Transverse colon (tissue), 4 donors: Measurements from ENCODE around the gene CD300H. TPM values are rescaled to one million over a fixed set of nuclear protein-coding genes. Genes with fewer than 3 reads are reported as not detected.

ENCODE experiments used
- DNase-seq: peaks from one replicate; pipeline ENCODE4 v3.0.0-alpha.2; 2019
- H3K27ac ChIP-seq, 4 donors: fragments of 200-600 bp; sonication (generic); 2 replicates each; pipeline ENCODE4 v1.5.1; 2016 to 2018; ENCODE audit warnings: inconsistent platforms in 4 of 4
- H3K27me3 ChIP-seq: fragments of 200-600 bp; sonication (generic); 2 replicates; pipeline ENCODE4 v1.5.1; 2017; ENCODE audit warnings: inconsistent platforms
- H3K36me3 ChIP-seq, 4 donors: fragments of 200-600 bp; sonication (generic); 2 replicates each; pipeline ENCODE4 v1.5.1; 2017 to 2019; ENCODE audit warnings: inconsistent platforms in 4 of 4
- H3K4me1 ChIP-seq, 4 donors: fragments of 200-600 bp; sonication (generic); 2 replicates each; pipeline ENCODE4 v1.5.1; 2017 to 2020; ENCODE audit warnings: inconsistent platforms in 4 of 4
- H3K4me3 ChIP-seq, 4 donors: fragments of 200-600 bp; sonication (generic); 1 replicate in 1 of 4; 2 replicates in 3 of 4; pipeline versions ENCODE4 v1.5.1 to v1.6.1; 2017 to 2019; ENCODE audit warnings: inconsistent platforms in 4 of 4
- H3K9me3 ChIP-seq, 2 donors: fragments of 200-600 bp; sonication (generic); 2 replicates each; pipeline ENCODE4 v1.5.1; 2017 to 2019; ENCODE audit warnings: inconsistent platforms in 2 of 2
- CTCF ChIP-seq, 5 experiments: fragments of 200-600 bp in 3 of 5; fragments of 450-650 bp in 2 of 5; sonication (generic) in 3 of 5; IDR thresholded peaks; 1 replicate in 2 of 5; 2 replicates in 3 of 5; pipeline ENCODE4 v1.5.1; 2016 to 2017; ENCODE audit warnings: antibody characterized with exemption in 5 of 5, inconsistent platforms in 3 of 5, mild to moderate bottlenecking in 2 of 5, moderate library complexity in 1 of 5
- EP300 ChIP-seq: sonication (generic); formaldehyde crosslinking; IDR thresholded peaks from one replicate; pipeline ENCODE4 v1.6.1; 2017; ENCODE audit warnings: antibody characterized with exemption, low read depth
- POLR2A ChIP-seq: fragments of 450-650 bp; IDR thresholded peaks from one replicate; pipeline ENCODE4 v1.6.1; 2016; ENCODE audit warnings: antibody characterized with exemption, mild to moderate bottlenecking, moderate library complexity
- POLR2AphosphoS5 ChIP-seq, 3 donors: sonication (generic); formaldehyde crosslinking; IDR thresholded peaks; one replicate each; pipeline ENCODE4 v1.6.1; 2016; ENCODE audit warnings: antibody characterized with exemption in 3 of 3
- WGBS, 2 donors: methylation state at CpG; one replicate each; pipeline ENCODE4 v1.1.5; 2018; ENCODE audit warnings: low coverage in 1 of 2; 5-methylcytosine and 5-hydroxymethylcytosine counted together
- in situ Hi-C, 4 donors: fragments of 200-750 bp; cut with MboI; loops; one replicate each; pipeline versions ENCODE4 v1.15.0 to v1.15.1; 2017; ENCODE audit warnings: low sequenced_read_pairs in 3 of 4, low pct_ligation_motif_present in 1 of 4, low pct_unique_long_range_greater_than_20kb in 1 of 4
- intact Hi-C: fragments of 100-400 bp; cut with DNase I; formaldehyde crosslinking; loops from one replicate; pipeline ENCODE4 v1.15.1; 2023; ENCODE audit warnings: low total_unique reads
- total RNA-seq, 4 donors: library from RNA; depleted of rRNA; stranded (reverse); fragments of >200 nt; gene quantifications; one replicate each; pipeline ENCODE4 v1.1.0, GENCODE V29; 2016

Gene CD300H
- total RNA-seq, 4 donors from 2014 or later: not detected

GRCh38 chr17:74543406-74543805, 23.9 kb downstream of the CD300H start:
- intact Hi-C loops (no loop called here), in situ Hi-C loops (no loop called here)
- no peak for DNase-seq
- WGBS, 2 donors: 71% methylated on average over 14 of the region's 14 CpGs; no CpG with 5 or more reads in 1 of the 2 donors
- H3K4me3 ChIP-seq: no peak overlapping the region
- H3K36me3 ChIP-seq: no peaks in the 10 kb centered on the region
- H3K9me3 ChIP-seq: no peaks in the 10 kb centered on the region
- H3K27ac ChIP-seq: no peak overlapping the region
- TF ChIP-seq EP300: no peak
- no peak for TF ChIP-seq POLR2AphosphoS5 (IDR thresholded peaks at IDR 0.05)
- TF ChIP-seq POLR2A: no peak
- TF ChIP-seq CTCF (IDR thresholded peaks at IDR 0.05): no peak
- no peaks in the 10 kb centered on the region for H3K27me3 ChIP-seq
- no peaks in the 10 kb centered on the region for H3K4me1 ChIP-seq

GRCh38 chr17:74542727-74543383, 24.5 kb downstream of the CD300H start:
- intact Hi-C loops: no loop called here
- Histone ChIP-seq H3K36me3 (no peaks in the 10 kb centered on the region), H3K4me3 (no peak overlapping the region), H3K4me1 (no peaks in the 10 kb centered on the region), H3K27me3 (no peaks in the 10 kb centered on the region), H3K27ac (no peak overlapping the region), H3K9me3 (no peaks in the 10 kb centered on the region)
- DNase-seq: no peak
- in situ Hi-C loops: no loop called here
- TF ChIP-seq POLR2A (no peak), POLR2AphosphoS5 (IDR thresholded peaks at IDR 0.05) (no peak), EP300 (no peak)
- 86% methylated on average over 17 of the region's 17 CpGs; no CpG with 5 or more reads in 1 of the 2 donors for whole genome bisulfite sequencing, 2 donors

- TF ChIP-seq POLR2AphosphoS5 (IDR thresholded peaks at IDR 0.05): no peak
- Histone ChIP-seq H3K4me3 (no peak overlapping the region), H3K9me3 (no peaks in the 10 kb centered on the region), H3K4me1 (no peaks in the 10 kb centered on the region), H3K27ac (no peak overlapping the region), H3K36me3 (no peaks in the 10 kb centered on the region), H3K27me3 (no peaks in the 10 kb centered on the region)
- in situ Hi-C loops (no loop called here), intact Hi-C loops (no loop called here)
- DNase-seq: no peak
- 80 to 81% methylated on average over 1 to 5 of the region's 5 CpGs for WGBS, 2 donors
These were observed 25.1 kb downstream of the CD300H start for GRCh38 chr17:74542166-74542565.

GRCh38 chr17:74541176-74542111, 25.9 kb downstream of the CD300H start:
- DNase-seq: no peak
- H3K9me3 ChIP-seq: no peaks in the 10 kb centered on the region
- no peaks in the 10 kb centered on the region for H3K27me3 ChIP-seq
- TF ChIP-seq POLR2A (no peak), CTCF (IDR thresholded peaks at IDR 0.05) (no peak), POLR2AphosphoS5 (IDR thresholded peaks at IDR 0.05) (no peak)
- WGBS, 2 donors: 74% methylated on average over 23 of the region's 23 CpGs; no CpG with 5 or more reads in 1 of the 2 donors
- H3K36me3 ChIP-seq: no peaks in the 10 kb centered on the region
- in situ Hi-C loops (no loop called here), intact Hi-C loops (no loop called here)
- no peak overlapping the region for H3K27ac ChIP-seq
- no peaks in the 10 kb centered on the region for H3K4me1 ChIP-seq
- H3K4me3 ChIP-seq: no peak overlapping the region

- Histone ChIP-seq H3K4me1 (no peaks in the 10 kb centered on the region), H3K27ac (no peak overlapping the region), H3K4me3 (no peak overlapping the region), H3K9me3 (peaks cover 0 to 3% of the 10 kb centered on the region in 2 donors), H3K27me3 (peaks cover 8% of the 10 kb centered on the region), H3K36me3 (no peaks in the 10 kb centered on the region)
- 68 to 72% methylated on average over 9 to 10 of the region's 10 CpGs for WGBS, 2 donors
- TF ChIP-seq POLR2A: no peak
- intact Hi-C loops (no loop called here), in situ Hi-C loops (no loop called here)
- DNase-seq: no peak
These were observed 28.0 kb downstream of the CD300H start for GRCh38 chr17:74539281-74539820.
